ENCODE data around the gene TCP10L. TPM values are rescaled to one million over a fixed set of nuclear protein-coding genes. Genes with fewer than 3 reads are reported as not detected.

Gene TCP10L
- 2.4 TPM for total RNA-seq

DNA sequence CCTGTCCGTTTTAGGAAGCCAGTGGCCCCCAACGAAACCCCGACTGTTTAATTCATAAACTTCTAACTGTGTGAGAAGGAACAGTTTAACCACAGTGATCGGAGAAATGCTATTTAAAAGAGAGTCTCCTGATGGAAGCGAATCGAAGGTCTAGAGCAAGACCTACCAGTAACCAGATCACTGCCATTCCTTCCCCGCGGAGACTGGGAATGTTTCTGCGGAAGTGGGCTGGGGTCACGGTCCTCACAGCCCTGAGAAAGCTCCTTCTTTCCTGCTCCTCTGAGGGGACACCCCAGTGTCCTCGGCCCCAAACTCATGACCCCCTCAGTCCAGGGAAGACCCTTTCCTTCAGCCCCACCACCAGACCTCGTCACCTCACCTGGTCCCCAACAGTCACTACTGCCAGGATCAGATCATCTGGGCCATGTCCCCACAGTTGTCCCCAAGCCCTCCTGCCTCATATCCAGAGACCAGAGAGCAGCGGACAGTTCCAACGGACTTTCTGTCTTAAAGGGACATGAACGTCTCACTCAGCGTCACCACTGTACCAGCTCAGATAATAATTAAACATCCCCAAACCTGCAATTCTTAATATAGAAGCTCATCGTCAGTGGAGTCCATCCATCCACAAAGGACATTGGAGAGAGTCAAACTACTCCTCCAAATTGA, at the start of gene TCP10L:
TSS of gene TCP10L (minus strand) at position 482 of the 669 bp plus-strand sequence. CDS start 1,219 bp downstream, outside the sequence.

DNA sequence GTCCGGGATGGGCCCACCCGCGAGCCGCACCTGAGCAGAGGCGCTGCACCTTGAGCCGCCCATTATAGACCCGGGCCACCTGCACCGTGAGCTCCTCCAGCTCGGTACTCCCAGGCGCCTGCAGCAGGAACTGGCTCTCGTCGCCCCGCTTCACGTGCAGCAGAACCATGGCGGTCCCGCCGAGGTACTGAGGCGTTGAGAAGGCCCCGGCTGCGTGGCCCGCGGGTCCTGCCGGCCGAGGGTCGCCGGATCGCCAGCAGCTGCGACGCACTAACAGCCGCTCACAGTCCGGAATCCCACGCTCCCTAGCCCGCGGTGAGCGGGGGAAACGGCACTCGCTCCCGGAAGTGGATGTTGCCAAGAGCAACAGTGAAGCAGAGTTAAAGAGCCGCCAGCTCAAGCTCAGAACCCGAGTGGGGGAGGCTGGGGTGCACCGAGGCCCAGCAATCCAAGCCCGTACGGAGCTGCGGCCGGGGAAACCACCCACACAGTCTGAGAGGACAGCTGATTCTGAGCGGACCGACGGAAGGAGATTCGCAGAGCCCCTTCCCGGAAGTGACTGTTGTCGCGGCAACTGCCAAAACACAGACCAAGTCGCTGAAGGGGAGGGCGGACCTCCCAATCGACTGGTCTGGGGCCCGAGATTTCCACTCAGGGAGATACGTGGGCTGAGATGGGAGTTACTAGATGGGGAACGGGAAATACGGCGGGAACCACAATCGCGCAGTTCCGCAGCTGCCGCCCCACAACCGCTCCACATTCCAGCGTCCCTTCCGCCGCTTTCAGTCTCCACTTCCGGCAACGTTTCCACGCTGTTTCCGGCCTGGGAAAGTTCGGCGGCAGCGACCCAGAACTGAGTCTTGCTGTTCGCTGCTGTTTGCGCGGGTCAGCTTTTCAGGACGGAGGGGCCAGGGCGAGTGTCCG, 27.0 kb upstream of the TCP10L start, which contains the start of gene CFAP298:
TSS of gene CFAP298 (minus strand) at position 303 of the 924 bp plus-strand sequence. CDS start at position 169, 134 bp downstream.

Small RNAs within 50 kb of the gene (small RNA-seq; reads per million reads assigned to genes)
- gene RF00438 (ENCODE audit: low replicate concordance) (not detected), gene RNA5SP490 (ENCODE audit: low replicate concordance) (not detected)

Other genes with a start within 250 kb of the TCP10L start
- 18.3 TPM for gene URB1, start 192.5 kb downstream of the TCP10L start, total RNA-seq
- gene EVA1C, start 172.8 kb downstream of the TCP10L start, total RNA-seq, result 3.3 TPM
- 23.7 TPM for gene CFAP298, start 26.9 kb upstream of the TCP10L start, total RNA-seq
- gene SYNJ1, start 142.5 kb upstream of the TCP10L start, total RNA-seq, result 16.7 TPM
- gene PAXBP1, start 186.2 kb upstream of the TCP10L start, total RNA-seq, result 46.5 TPM

Measured in metanephros (tissue), 2 donors.